PFSK-1 (cell line): Measurements from ENCODE around the gene HDAC11.

ENCODE experiments used
- FOXP2 ChIP-seq: optimal IDR thresholded peaks from 2 replicates; pipeline ENCODE3; 2011; ENCODE audit warnings: borderline replicate concordance, control low read depth, inconsistent platforms; ENCODE audit not compliant: insufficient read depth; ENCODE audit errors: extremely low read length, extremely low read depth
- POLR2AphosphoS5 ChIP-seq: IDR thresholded peaks from 2 replicates; pipeline ENCODE4 v1.6.1; 2012; ENCODE audit warnings: low read depth, mild to moderate bottlenecking, control low read depth, low read length, moderate library complexity
- SIN3A ChIP-seq: IDR thresholded peaks from 2 replicates; pipeline ENCODE4 v1.6.1; 2012; ENCODE audit warnings: mild to moderate bottlenecking, low read length, moderate library complexity, borderline replicate concordance; ENCODE audit not compliant: insufficient read depth
- TAF1 ChIP-seq: IDR thresholded peaks from 2 replicates; pipeline ENCODE4 v1.6.1; 2012; ENCODE audit warnings: low read length, control low read depth, borderline replicate concordance; ENCODE audit not compliant: insufficient read depth
- TF ChIP-seq, protein P1 (sequence below), 2 experiments: IDR thresholded peaks; 2 replicates each; pipeline versions ENCODE4 v1.6.1 to v1.8.0; 2011 to 2012; ENCODE audit warnings: low read depth in 2 of 2, low read length in 2 of 2, control low read depth in 1 of 2, inconsistent platforms in 1 of 2, mild to moderate bottlenecking in 1 of 2, moderate library complexity in 1 of 2; ENCODE audit not compliant: insufficient read depth in 1 of 2

HDAC11 gene

DNA sequence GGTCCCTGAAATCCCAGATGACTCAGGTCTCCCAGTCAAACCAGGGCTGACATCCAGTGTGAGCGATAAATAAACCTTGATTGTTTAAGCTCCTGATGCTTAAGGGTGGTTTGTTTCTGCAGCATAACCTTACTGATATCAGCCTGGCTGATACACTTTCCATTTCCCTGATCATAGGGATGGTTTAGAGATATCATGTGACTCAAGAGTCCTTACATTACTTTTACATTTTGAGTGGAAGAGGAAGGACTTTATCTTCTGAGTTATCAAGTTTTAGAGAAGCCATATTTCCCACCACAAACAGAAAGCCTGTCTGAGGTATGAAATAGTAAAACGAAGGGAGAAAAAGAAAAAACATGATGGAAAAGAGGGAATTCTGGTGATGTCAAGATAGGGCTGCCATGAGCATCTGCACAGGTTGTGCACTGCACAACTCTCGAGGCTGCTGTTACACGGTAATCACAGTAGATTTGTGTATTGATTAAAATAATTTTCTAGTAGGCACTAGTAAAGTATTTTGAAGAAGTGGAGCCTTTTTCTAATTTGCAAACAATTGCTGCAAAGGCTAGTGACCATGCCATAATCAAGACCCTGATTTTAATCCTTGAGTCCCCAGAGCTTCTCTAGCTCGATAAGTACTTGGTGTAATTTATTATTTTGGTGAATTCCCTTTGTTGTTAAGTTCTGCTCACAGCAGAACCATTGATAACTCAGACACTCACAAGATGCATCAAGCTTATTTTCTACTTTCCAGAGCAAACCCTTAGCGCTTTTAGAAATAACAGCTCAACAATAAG lies 34.7 kb downstream of the HDAC11 start:
- TF ChIP-seq SIN3A (no peak), TAF1 (no peak), POLR2AphosphoS5 (no peak), FOXP2 (no peak)
- TF ChIP-seq, protein P1, sequence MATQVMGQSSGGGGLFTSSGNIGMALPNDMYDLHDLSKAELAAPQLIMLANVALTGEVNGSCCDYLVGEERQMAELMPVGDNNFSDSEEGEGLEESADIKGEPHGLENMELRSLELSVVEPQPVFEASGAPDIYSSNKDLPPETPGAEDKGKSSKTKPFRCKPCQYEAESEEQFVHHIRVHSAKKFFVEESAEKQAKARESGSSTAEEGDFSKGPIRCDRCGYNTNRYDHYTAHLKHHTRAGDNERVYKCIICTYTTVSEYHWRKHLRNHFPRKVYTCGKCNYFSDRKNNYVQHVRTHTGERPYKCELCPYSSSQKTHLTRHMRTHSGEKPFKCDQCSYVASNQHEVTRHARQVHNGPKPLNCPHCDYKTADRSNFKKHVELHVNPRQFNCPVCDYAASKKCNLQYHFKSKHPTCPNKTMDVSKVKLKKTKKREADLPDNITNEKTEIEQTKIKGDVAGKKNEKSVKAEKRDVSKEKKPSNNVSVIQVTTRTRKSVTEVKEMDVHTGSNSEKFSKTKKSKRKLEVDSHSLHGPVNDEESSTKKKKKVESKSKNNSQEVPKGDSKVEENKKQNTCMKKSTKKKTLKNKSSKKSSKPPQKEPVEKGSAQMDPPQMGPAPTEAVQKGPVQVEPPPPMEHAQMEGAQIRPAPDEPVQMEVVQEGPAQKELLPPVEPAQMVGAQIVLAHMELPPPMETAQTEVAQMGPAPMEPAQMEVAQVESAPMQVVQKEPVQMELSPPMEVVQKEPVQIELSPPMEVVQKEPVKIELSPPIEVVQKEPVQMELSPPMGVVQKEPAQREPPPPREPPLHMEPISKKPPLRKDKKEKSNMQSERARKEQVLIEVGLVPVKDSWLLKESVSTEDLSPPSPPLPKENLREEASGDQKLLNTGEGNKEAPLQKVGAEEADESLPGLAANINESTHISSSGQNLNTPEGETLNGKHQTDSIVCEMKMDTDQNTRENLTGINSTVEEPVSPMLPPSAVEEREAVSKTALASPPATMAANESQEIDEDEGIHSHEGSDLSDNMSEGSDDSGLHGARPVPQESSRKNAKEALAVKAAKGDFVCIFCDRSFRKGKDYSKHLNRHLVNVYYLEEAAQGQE (IDR thresholded peaks at IDR 0.05; ENCODE audit: insufficient read depth in 1 of 2, low read depth in 2 of 2, low read length in 2 of 2) = no peak

DNA sequence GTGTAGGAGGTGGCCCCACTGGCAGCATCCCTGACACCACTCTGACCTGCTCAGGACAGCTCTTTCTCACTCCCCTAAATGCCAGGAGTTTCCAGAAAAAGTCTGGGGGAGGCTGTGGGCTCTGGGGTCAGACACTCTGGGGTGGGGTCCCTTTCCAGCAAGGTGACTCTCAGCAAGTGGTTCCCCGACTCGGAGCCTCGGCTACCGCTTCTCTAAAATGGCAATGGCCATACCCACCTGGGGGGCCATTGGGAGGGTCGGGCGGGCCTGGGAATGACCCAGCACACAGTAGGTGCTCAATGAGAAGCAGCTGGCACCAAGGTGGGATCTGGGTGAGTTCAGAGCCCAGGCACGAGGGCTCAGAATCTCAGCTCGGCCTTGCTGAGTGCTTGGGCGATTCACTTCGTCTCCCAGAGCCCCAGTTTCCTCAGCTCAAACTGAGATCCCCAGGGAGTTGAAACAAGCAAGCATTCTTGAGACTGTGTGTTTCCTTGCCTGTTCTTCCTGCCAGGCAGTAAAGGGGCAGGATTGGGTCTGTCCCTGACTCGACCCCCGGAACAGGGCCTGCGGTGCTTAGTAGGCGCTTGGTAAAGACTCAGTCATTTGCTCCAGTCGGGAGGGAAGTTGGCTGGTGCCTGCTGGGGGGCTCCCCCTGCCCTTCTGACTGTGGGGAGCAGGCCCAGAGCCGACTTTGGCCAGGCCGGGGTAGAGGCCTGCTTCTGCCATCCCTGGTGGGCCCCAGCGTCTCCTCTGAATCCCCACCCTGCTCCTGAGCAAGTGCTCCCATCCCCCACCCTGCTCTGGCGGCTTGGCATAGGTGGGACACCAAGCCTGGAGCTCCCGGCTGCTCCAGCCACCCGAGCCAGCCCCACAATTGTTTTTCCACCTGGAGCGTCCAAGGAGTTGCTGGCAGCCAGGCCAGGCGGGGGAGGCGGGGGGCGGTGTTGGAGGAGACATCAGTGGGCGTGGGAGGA lies 36.0 kb downstream of the HDAC11 start:
- TF ChIP-seq FOXP2 (no peak), TAF1 (no peak), POLR2AphosphoS5 (no peak), SIN3A (no peak)
- TF ChIP-seq, protein P1 (IDR thresholded peaks at IDR 0.05; ENCODE audit: insufficient read depth in 1 of 2, low read depth in 2 of 2, low read length in 2 of 2) = no peak

- TF ChIP-seq, protein P1 (IDR thresholded peaks at IDR 0.05; ENCODE audit: insufficient read depth in 1 of 2, low read depth in 2 of 2, low read length in 2 of 2) = no peak
- TF ChIP-seq POLR2AphosphoS5 (no peak), SIN3A (no peak), FOXP2 (no peak), TAF1 (no peak)
Measured at GRCh38 chr3:13516760-13517135, 36.6 kb downstream of the HDAC11 start.

DNA sequence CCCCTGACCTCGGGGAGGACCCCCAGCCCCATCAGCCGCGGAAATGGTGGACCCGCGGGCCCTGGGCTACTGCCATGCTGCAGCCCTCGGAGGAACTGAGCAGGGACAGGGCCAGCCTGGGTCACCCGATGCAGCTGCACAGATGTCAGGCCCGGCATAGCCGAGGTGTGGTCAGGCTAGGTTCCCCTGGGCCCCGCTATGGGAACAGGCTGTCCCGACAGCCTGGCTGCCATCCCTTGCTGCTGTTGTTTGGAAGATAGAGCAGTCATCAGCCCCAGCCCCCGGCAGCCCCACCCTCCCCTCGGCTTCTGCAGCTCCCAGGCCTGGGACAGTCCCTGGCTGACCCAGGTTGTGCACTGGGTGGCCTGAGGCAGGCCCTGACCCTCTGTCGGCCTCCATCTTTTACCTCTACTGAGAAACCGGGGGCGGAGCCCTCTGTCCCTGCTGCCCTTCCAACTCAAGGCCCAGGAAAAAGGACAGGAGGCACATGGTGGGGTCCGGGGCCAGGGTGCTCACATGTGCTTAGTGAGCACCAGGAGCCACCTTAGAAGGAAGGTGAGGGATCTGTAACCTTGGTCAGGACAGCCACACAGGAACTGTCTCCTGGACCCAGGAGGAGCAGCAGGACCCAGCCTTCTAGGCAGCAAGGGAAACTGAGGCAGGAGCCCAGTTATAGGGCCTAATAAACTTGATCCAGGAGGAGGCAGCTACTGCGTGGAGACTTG lies 37.3 kb downstream of the HDAC11 start:
- TF ChIP-seq, protein P1 (IDR thresholded peaks at IDR 0.05; ENCODE audit: insufficient read depth in 1 of 2, low read depth in 2 of 2, low read length in 2 of 2) = no peak
- TF ChIP-seq TAF1 (no peak), POLR2AphosphoS5 (no peak), SIN3A (no peak), FOXP2 (no peak)
